Neural crest cell (in vitro differentiated cells): Measurements from ENCODE around the gene CLBA1. TPM values are rescaled to one million over a fixed set of nuclear protein-coding genes. Genes with fewer than 3 reads are reported as not detected.
"Not testable (repeated sequence)": the region's sequence is repeated elsewhere in the genome, so short reads cannot be mapped to it uniquely, and the experiment has no call there.

ENCODE experiments used
- DNase-seq: peaks from one replicate; pipeline ENCODE4 v3.0.0; 2021; ENCODE audit warnings: low read depth, mixed read lengths, low spot score
- H3K27ac Mint-ChIP-seq: one replicate; pipeline ENCODE4 v1.8.0; 2021; ENCODE audit warnings: mild to moderate bottlenecking, mixed read lengths; ENCODE audit not compliant: unreplicated experiment
- H3K27me3 Mint-ChIP-seq: 2 replicates; pipeline ENCODE4 v1.8.0; 2021; ENCODE audit warnings: low read depth, mild to moderate bottlenecking, mixed read lengths
- H3K36me3 Mint-ChIP-seq: 2 replicates; pipeline ENCODE4 v1.8.0; 2021; ENCODE audit warnings: low read depth, mild to moderate bottlenecking, mixed read lengths
- H3K4me1 Mint-ChIP-seq: 2 replicates; pipeline ENCODE4 v1.8.0; 2021; ENCODE audit warnings: mixed read lengths
- H3K4me3 Mint-ChIP-seq: one replicate; pipeline ENCODE4 v1.8.0; 2021; ENCODE audit warnings: mild to moderate bottlenecking, mixed read lengths
- H3K9me3 Mint-ChIP-seq: 2 replicates; pipeline ENCODE4 v1.8.0; 2021; ENCODE audit warnings: mixed read lengths
- total RNA-seq: library from RNA; stranded (reverse); gene quantifications from 2 replicates; pipeline ENCODE4 v1.2.1, GENCODE V29; 2021
- TF ChIP-seq, protein P1 (sequence below): fragments of 200-600 bp; sonication (generic); conservative IDR thresholded peaks from 2 replicates; pipeline ENCODE4 v1.5.0; 2021; ENCODE audit warnings: antibody characterized with exemption, mild to moderate bottlenecking

CLBA1 gene
- total RNA-seq, 1 donor from 2014 or later = 14.1 TPM

DNA sequence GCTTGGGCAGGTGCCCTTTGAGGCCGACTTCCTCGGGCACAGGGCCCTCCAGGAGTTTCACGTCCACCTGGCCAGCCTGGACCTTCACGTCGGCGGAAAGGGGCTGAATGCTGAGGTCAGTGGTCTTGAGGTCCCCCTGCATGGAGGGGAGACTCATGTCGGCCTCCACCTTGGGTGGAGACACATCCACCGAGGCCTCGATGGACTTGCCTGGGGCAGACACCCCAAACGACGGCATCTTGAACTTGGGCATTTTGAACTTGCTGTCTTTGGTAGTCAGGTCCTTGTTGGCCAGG is 36.9 kb upstream of the CLBA1 start:
- TF ChIP-seq, protein P1, sequence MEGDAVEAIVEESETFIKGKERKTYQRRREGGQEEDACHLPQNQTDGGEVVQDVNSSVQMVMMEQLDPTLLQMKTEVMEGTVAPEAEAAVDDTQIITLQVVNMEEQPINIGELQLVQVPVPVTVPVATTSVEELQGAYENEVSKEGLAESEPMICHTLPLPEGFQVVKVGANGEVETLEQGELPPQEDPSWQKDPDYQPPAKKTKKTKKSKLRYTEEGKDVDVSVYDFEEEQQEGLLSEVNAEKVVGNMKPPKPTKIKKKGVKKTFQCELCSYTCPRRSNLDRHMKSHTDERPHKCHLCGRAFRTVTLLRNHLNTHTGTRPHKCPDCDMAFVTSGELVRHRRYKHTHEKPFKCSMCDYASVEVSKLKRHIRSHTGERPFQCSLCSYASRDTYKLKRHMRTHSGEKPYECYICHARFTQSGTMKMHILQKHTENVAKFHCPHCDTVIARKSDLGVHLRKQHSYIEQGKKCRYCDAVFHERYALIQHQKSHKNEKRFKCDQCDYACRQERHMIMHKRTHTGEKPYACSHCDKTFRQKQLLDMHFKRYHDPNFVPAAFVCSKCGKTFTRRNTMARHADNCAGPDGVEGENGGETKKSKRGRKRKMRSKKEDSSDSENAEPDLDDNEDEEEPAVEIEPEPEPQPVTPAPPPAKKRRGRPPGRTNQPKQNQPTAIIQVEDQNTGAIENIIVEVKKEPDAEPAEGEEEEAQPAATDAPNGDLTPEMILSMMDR = no peak
- Mint-ChIP-seq H3K36me3 (no peaks in the 10 kb centered on the region), H3K9me3 (no peaks in the 10 kb centered on the region), H3K4me1 (no peaks in the 10 kb centered on the region), H3K27me3 (no peaks in the 10 kb centered on the region), H3K4me3 (no peak overlapping the region), H3K27ac (no peak overlapping the region)
- no peak for DNase-seq

DNA sequence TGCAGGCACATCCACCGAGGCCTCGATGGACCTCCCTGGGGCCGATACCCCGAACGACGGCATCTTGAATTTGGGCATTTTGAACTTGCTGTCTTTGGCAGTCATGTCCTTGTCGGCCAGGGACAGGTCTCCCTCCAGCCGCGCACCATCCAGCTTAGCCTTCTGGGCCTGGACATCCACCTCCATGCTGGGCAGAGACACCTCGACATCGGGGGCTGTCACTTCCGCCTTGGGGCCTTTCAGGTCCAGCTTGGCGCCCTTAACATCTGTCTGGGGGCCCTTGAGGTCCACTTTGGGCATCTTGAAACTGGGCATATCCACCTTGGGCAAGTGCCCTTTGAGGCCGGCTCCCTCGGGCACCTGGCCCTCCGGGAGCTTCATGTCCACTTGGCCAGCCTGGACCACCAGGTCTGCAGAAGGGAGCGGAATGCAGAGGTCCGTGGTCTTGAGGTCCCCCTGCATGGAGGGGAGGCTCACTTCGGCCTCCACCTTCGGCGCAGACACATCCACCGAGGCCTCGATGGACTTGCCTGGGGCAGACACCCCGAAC is 36.1 kb upstream of the CLBA1 start:
- H3K27ac Mint-ChIP-seq, H3K4me3 Mint-ChIP-seq, H3K27me3 Mint-ChIP-seq, H3K4me1 Mint-ChIP-seq, H3K9me3 Mint-ChIP-seq, DNase-seq, H3K36me3 Mint-ChIP-seq: not testable (repeated sequence)

DNA sequence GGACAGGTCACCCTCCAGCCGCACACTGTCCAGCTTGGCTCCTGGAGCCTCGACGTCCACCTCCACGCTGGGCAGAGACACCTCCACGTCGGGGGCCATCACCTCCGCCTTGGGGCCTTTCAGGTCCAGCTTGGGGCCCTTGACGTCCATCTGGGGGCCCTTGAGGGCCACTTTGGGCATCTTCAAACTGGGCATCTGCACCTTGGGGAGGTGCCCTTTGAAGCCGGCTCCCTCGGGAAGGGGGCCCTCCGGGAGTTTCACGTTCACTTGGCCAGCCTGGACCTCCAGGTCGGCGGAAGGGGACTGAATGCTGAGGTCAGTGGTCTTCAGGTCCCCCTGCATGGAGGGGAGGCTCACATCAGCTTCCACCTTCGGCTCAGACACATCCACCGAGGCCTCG is 35.6 kb upstream of the CLBA1 start:
- no peak for DNase-seq
- H3K9me3 Mint-ChIP-seq = no peaks in the 10 kb centered on the region

DNA sequence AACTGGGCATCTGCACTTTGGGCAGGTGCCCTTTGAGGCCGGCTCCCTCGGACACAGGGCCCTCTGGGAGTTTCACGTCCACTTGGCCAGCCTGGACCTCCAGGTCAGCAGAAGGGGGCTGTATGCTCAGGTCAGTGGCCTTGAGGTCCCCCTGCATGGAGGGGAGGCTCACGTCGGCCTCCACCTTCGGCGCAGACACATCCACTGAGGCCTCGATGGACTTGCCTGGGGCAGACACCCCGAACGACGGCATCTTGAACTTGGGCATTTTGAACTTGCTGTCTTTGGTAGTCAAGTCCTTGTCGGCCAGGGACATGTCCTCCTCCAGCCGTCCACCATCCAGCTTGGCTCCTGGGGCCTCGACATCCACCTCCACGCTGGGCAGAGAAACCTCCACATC is 34.9 kb upstream of the CLBA1 start:
- not testable (repeated sequence) for H3K4me1 Mint-ChIP-seq, H3K9me3 Mint-ChIP-seq, H3K27ac Mint-ChIP-seq, H3K36me3 Mint-ChIP-seq, DNase-seq, H3K27me3 Mint-ChIP-seq, H3K4me3 Mint-ChIP-seq

More for the DNA sequence above, 35.6 kb upstream of the CLBA1 start:
- no peak overlapping the region for H3K4me3 Mint-ChIP-seq
- no peaks in the 10 kb centered on the region for H3K4me1 Mint-ChIP-seq
- no peaks in the 10 kb centered on the region for H3K27me3 Mint-ChIP-seq
- TF ChIP-seq, protein P1 = no peak
- no peak overlapping the region for H3K27ac Mint-ChIP-seq
- no peaks in the 10 kb centered on the region for H3K36me3 Mint-ChIP-seq

DNA sequence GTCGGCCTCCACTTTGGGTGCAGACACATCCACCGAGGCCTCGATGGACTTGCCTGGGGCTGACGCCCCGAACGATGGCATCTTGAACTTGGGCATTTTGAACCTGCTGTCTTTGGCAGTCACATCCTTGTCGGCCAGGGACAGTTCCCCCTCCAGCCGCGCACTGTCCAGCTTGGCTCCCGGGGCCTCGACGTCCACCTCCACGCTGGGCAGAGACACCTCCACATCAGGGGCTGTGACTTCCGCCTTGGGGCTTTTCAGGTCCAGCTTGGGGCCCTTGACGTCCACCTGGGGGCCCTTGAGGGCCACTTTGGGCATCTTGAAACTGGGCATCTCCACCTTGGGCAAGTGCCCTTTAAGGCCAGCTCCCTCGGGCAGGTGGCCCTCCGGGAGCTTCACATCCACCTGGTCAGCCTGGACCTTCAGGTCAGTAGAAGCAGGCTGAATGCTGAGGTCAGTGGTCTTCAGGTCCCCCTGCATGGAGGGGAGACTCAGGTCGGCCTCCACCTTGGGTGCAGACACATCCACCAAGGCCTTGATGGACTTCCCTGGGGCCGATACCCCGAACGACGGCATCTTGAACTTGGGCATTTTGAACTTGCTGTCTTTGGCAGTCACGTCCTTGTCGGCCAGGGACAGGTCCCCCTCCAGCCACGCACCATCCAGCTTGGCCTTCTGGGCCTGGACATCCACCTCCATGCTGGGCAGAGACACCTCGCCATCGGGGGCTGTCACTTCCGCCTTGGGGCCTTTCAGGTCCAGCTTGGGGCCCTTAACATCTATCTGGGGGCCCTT is 33.5 kb upstream of the CLBA1 start:
- not testable (repeated sequence) for H3K9me3 Mint-ChIP-seq, DNase-seq, H3K4me1 Mint-ChIP-seq, H3K27ac Mint-ChIP-seq, H3K27me3 Mint-ChIP-seq, H3K4me3 Mint-ChIP-seq, H3K36me3 Mint-ChIP-seq

DNA sequence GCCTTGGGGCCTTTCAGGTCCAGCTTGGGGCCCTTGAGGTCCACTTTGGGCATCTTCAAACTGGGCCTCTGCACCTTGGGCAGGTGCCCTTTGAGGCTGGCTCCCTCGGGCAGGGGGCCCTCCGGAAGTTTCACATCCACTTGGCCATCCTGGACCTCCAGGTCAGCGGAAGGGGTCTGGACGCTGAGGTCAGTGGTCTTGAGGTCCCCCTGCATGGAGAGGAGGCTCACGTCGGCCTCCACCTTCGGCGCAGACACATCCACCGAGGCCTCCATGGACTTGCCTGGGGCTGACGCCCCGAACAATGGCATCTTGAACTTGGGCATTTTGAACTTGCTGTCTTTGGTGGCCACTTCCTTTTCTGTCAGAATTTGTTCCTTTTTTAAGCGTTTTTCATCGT is 32.5 kb upstream of the CLBA1 start:
- no peaks in the 10 kb centered on the region for H3K36me3 Mint-ChIP-seq
- no peaks in the 10 kb centered on the region for H3K9me3 Mint-ChIP-seq
- H3K4me1 Mint-ChIP-seq = no peaks in the 10 kb centered on the region
- H3K27ac Mint-ChIP-seq = no peak overlapping the region
- TF ChIP-seq, protein P1 = no peak
- no peak for DNase-seq
- no peak overlapping the region for H3K4me3 Mint-ChIP-seq
- peaks cover 6% of the 10 kb centered on the region for H3K27me3 Mint-ChIP-seq

DNA sequence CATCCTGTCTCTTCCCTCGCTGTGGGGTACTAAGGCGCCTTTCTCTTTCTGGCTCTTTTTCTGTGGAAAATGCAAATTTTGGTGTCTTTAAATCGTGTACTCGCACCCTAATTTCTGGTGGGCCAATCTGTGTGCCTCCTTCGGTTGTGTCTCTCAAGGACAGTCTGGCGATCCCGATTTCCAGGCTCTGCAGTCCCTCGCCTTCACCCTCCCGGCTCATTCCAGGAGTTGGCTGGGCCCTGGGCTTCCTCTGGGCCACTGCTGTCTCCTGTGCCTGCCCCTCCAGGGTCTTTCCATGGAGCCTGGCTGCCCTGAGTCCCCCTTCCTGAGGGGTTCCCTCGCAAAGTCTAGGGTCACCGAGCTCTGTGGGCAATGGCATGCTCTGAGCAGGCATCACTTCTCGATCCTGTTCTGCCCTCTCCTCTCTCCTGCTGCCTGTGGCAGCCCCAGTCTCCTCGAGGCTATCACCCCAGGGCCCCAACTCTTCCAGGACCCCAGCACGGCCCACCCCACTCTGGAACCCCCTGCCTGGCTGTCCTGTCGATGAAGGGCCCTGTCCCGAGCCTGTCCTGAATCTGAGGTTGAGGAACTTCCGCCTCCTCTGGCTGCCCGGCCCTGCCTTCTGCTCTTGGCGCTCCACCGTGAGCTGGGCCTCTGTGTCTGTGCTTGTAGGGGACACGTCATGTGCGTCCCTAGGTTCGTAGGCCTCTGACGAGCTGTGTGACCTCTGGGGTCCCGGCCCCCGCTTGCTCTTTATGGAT is 31.5 kb upstream of the CLBA1 start:
- H3K36me3 Mint-ChIP-seq = no peaks in the 10 kb centered on the region
- no peak for DNase-seq
- no peak overlapping the region for H3K27ac Mint-ChIP-seq
- no peaks in the 10 kb centered on the region for H3K4me1 Mint-ChIP-seq
- no peaks in the 10 kb centered on the region for H3K9me3 Mint-ChIP-seq
- TF ChIP-seq, protein P1 = no peak
- no peak overlapping the region for H3K4me3 Mint-ChIP-seq
- peaks cover 12% of the 10 kb centered on the region for H3K27me3 Mint-ChIP-seq
